ENCODE results near the gene ADTRP.

ADTRP gene

DNA sequence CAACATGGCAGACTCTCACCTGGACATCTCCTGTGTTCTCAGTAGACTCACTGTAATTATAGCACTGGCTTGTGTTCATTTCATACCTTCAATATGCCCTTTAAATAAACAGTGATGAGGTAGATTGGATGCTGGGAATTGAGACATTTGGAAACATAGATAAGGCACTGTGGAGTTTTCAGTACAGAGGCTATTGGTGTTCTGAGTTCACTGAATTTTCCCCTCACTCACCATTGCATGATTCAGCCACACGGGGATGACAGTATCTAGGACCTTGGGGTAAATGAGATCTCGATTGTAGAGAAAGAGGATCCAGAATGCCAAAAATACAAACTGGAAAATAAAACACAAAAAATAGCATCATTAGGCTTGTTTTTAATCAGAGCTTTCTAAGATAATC, 12.6 kb downstream of the ADTRP start:
- DNase-seq (ENCODE audit: low read depth in 2 of 2) = peak; percentile 24 to 54
- TF ChIP-seq, protein P1, sequence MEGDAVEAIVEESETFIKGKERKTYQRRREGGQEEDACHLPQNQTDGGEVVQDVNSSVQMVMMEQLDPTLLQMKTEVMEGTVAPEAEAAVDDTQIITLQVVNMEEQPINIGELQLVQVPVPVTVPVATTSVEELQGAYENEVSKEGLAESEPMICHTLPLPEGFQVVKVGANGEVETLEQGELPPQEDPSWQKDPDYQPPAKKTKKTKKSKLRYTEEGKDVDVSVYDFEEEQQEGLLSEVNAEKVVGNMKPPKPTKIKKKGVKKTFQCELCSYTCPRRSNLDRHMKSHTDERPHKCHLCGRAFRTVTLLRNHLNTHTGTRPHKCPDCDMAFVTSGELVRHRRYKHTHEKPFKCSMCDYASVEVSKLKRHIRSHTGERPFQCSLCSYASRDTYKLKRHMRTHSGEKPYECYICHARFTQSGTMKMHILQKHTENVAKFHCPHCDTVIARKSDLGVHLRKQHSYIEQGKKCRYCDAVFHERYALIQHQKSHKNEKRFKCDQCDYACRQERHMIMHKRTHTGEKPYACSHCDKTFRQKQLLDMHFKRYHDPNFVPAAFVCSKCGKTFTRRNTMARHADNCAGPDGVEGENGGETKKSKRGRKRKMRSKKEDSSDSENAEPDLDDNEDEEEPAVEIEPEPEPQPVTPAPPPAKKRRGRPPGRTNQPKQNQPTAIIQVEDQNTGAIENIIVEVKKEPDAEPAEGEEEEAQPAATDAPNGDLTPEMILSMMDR (IDR thresholded peaks at IDR 0.05; ENCODE audit: low read depth, low read length) = no peak
- no peak overlapping the region for H3K4me3 ChIP-seq (replicated peaks in 1 of 2; ENCODE audit: low read depth in 2 of 2, low read length in 2 of 2)

DNA sequence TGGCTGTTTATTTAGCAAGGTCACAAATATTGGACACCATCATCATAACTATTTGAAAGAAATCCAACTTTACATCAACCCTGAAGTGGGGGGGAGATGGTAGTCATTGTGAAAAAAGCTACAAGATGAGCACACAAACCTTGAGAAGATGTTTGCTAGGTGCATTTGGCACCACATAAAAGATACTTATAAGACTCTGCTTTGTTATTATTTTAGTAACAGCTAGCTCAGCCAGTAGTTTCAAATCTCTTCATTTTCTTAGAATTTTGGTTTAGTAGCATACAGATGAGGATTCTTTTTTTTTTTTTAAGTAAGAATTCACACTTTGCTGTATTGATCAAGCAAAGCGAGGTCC, 14.4 kb downstream of the ADTRP start:
- DNase-seq (ENCODE audit: low read depth in 2 of 2) = no peak
- TF ChIP-seq, protein P1 (IDR thresholded peaks at IDR 0.05; ENCODE audit: low read depth, low read length) = no peak
- no peak overlapping the region for H3K4me3 ChIP-seq (replicated peaks in 1 of 2; ENCODE audit: low read depth in 2 of 2, low read length in 2 of 2)

DNA sequence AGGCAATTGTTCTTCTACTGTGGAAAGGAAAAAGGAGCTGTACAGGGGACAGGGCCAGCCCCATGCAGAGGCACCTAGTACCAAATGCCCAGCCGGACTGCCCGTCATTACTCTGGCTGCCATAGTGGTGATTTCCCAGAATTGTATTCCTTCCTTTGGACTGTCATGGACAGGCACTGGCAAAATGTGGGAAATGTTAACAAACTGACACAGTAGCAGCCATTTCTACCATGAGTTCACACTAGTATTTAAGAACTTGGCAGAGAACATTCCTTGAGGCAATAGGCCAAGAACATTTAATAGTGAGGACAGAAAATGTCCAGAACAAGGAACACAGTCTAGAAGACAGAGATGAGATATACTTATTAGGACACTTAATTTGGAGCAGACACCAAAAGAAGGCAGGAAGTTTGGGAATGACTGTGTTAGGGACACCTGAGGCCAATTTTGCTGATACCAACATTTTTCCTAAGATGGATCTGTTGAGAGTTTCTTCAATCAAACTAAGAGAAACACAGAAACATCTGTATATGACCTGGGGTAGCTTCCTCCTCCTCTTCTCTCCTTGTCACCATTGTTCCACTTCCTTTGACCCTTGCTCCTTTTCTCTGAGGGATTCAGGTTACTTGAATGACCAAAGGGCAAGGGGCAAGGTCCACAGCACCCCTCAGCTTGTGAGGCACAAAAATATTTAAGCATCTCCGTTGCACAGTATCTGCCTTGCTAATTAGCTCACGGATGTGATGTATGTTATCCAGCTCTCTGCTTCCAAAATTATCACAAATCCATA, 14.9 kb downstream of the ADTRP start:
- DNase-seq (ENCODE audit: low read depth in 2 of 2) = peak in 1 of 2 donors; percentile 64

DNA sequence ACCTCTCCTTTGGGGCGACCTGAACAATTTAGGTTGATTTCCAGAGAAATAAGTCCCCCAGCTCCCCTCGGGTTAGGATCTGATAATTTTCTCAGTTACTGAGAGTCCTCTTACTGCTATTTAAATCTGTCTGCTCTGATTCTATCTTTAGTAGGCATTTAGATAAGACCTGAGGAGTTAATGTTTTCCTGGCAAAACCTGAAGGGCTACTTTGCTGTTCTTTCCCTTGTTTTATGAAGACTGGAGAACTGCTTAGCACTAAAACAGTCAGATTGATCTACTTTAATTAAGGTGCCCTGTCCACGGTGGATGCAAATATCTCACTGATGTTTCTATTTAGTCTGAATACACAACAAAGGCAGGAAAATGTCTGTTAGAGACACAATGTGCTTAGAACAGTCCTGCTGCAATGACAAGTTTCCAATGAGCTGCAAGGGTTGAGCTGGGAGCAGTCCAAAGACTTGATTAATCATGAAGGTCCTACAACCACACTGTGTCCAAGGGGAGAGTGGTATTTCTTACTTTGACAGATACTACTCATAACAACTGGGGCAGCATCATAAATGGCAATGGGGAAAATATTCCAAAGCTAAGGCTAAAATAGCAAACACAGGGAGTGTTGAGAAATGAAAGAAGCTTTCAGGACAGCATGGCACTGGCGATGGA, 15.7 kb downstream of the ADTRP start:
- peak in 1 of 2 donors; percentile 49 for DNase-seq (ENCODE audit: low read depth in 2 of 2)
- H3K4me3 ChIP-seq (replicated peaks in 1 of 2; ENCODE audit: low read depth in 2 of 2, low read length in 2 of 2) = no peak overlapping the region
- TF ChIP-seq, protein P1 (IDR thresholded peaks at IDR 0.05; ENCODE audit: low read depth, low read length) = no peak

More for the DNA sequence above, 14.9 kb downstream of the ADTRP start:
- TF ChIP-seq, protein P1 (IDR thresholded peaks at IDR 0.05; ENCODE audit: low read depth, low read length) = no peak
- no peak overlapping the region for H3K4me3 ChIP-seq (replicated peaks in 1 of 2; ENCODE audit: low read depth in 2 of 2, low read length in 2 of 2)

DNA sequence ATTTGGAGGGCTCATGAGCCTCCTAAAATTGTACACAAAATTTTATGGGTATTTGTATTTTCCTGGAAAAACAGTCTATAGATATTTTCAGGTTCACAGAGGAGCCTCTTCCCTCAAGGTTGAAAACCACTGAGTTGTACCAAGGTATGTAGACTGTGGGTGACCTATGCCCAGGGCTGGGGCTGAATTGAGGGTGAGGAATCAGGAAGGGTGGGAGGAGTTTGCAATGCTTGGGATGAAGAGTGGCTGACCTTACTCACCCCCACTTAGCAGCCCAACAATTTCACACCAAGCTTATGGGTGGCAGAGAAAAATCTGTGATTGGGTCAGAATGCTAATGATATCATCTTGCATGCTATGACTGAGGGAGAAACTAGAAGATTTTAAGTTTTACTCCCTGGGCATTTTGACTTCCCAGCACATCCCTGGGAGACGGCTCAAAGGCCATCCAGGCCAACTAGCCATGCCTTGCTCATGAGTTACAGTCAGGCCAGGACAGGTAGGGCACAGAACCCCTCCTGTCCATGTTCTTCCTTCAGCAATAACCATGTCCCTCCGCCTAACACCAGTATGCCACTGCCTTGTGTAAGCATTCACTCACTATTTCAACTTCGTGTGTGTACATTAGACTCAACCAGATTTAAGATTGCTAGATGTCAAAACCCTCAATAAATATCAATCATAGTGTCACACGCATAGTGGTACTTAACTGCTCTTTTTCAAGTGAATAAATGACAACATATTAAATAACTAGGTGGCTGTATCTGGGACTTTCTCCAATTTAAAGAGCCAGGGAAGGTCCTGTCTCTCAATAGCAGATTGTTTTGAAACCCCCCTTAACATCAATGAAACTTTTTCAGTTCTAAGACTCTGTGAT, 16.6 kb downstream of the ADTRP start:
- TF ChIP-seq, protein P1 (IDR thresholded peaks at IDR 0.05; ENCODE audit: low read depth, low read length) = no peak
- no peak overlapping the region for H3K4me3 ChIP-seq (replicated peaks in 1 of 2; ENCODE audit: low read depth in 2 of 2, low read length in 2 of 2)
- no peak for DNase-seq (ENCODE audit: low read depth in 2 of 2)

DNA sequence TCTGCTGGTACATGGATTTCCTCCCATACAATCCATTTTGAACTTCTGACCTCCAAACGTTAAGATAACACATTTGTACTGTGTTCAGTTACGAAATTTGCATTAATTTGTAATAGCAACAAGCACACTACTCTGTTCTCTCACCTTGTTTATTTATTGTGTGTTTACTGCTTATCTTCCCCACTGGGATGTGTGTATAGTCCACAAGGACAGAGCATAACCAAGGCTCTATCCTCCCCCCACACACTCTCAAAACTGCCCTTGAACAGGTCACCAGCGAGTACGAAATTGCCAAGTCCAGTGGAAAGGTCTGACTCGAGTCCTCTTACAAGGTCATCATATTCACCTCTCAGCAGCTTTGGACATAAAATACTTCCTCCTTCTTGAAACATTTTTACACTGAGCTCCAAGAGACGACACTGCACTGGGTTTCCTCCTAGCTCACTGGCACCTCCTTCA, 18.6 kb downstream of the ADTRP start:
- H3K4me3 ChIP-seq (replicated peaks in 1 of 2; ENCODE audit: low read depth in 2 of 2, low read length in 2 of 2) = no peak overlapping the region
- TF ChIP-seq, protein P1 (IDR thresholded peaks at IDR 0.05; ENCODE audit: low read depth, low read length) = no peak
- DNase-seq (ENCODE audit: low read depth in 2 of 2) = no peak

All from cardiac fibroblast (primary cell).